Neural progenitor cell (in vitro differentiated cells): ENCODE results near the gene TMUB1.

Experiments used
- CTCF ChIP-seq: fragments of 200-600 bp; sonication (generic); IDR thresholded peaks from 2 replicates; pipeline ENCODE4 v1.5.1; 2017; ENCODE audit warnings: antibody characterized with exemption, mild to moderate bottlenecking
- EZH2 ChIP-seq: fragments of 200-600 bp; sonication (generic); IDR thresholded peaks from 2 replicates; pipeline ENCODE4 v1.6.1; 2017; ENCODE audit warnings: antibody characterized with exemption, mild to moderate bottlenecking, moderate library complexity
- EZH2phosphoT487 ChIP-seq: fragments of 200-600 bp; sonication (generic); IDR thresholded peaks from 2 replicates; pipeline ENCODE4 v1.6.1; 2017; ENCODE audit warnings: antibody characterized with exemption

- no peak for TF ChIP-seq EZH2
- TF ChIP-seq CTCF = no peak
- TF ChIP-seq EZH2phosphoT487 = no peak
Observed at GRCh38 chr7:151082141-151083070, 887 bp downstream of the TMUB1 start.
